Stimulated activated memory B cell treated with anti-CD40 and anti-IgM and Interleukin-4, amounts not matched to agents 10 μg/mL and 1 μg/mL and 100 μg/mL, for 72 hours (primary cell): ENCODE results near the gene DESI1.
A peak's percentile ranks its signal among the peaks of the same experiment; 100 is the strongest.
"Not testable (repeated sequence)": the region's sequence is repeated elsewhere in the genome, so short reads cannot be mapped to it uniquely, and the experiment has no call there.

Experiments used
- ATAC-seq: fragments of 150-1000 bp; cut with Tn5 transposase; 2 replicates; pipeline ENCODE4 v1.10.0; 2021
- H3K27ac Mint-ChIP-seq: one replicate; pipeline ENCODE4 v1.8.0; 2022; ENCODE audit warnings: mild to moderate bottlenecking, mixed read lengths
- H3K27me3 Mint-ChIP-seq: one replicate; pipeline ENCODE4 v1.8.0; 2022; ENCODE audit warnings: mixed read lengths
- H3K36me3 Mint-ChIP-seq: one replicate; pipeline ENCODE4 v1.8.0; 2022; ENCODE audit warnings: mixed read lengths
- H3K4me1 Mint-ChIP-seq: one replicate; pipeline ENCODE4 v1.8.0; 2022; ENCODE audit warnings: mixed read lengths
- H3K4me3 Mint-ChIP-seq: one replicate; pipeline ENCODE4 v1.8.0; 2022; ENCODE audit warnings: mild to moderate bottlenecking, moderate library complexity, mixed read lengths
- H3K9me3 Mint-ChIP-seq: one replicate; pipeline ENCODE4 v1.8.0; 2022; ENCODE audit warnings: mixed read lengths

Gene DESI1

DNA sequence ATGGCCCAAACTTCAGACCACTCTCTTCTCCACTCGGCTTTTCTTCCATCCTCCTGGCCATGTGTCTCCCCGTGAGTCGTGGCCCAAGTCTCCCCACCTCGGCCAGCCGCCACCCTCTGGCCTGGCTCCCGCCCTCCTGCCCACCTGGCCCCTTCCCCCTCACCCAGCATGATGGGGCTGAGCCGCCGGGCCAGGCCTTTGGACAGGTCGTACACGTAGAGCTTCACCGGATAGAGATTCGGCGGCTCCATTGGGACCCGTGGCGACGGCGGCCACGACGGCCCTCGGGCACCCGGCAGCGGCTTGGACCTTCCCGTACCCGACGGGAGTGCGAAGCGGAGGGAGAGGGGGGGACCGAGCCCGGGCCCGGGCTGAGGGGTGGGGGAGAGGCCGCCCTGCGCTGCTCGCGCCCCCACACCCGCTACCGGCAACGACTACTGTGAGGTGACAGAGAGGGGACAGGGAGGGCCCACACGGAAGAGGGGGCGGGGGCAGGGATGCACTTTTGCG is at the start of gene DESI1:
Gene DESI1 (minus strand): TSS at position 455 of the 510 bp plus-strand sequence. CDS start 204 bp downstream, at position 251.
- Mint-ChIP-seq H3K4me1 (peaks cover 40% of the 10 kb centered on the region), H3K4me3 (peak within 1 kb of the TSS; percentile 94), H3K36me3 (no peaks in the 10 kb centered on the region), H3K27me3 (no peaks in the 10 kb centered on the region), H3K9me3 (no peaks in the 10 kb centered on the region), H3K27ac (peak within 1 kb of the TSS; percentile 98)
- peak; percentile 71 for ATAC-seq

- no peak overlapping the region for H3K4me3 Mint-ChIP-seq
- no peaks in the 10 kb centered on the region for H3K27me3 Mint-ChIP-seq
- peaks cover 11% of the 10 kb centered on the region for H3K36me3 Mint-ChIP-seq
- no peaks in the 10 kb centered on the region for H3K9me3 Mint-ChIP-seq
- no peak for ATAC-seq
- peaks cover 17% of the 10 kb centered on the region for H3K4me1 Mint-ChIP-seq
- no peak overlapping the region for H3K27ac Mint-ChIP-seq
Measured at GRCh38 chr22:41668971-41669911, 48.4 kb upstream of the DESI1 start.

- ATAC-seq = no peak
- peak overlapping the region; percentile 46 for H3K27ac Mint-ChIP-seq
- peaks cover 12% of the 10 kb centered on the region for H3K4me1 Mint-ChIP-seq
- no peak overlapping the region for H3K4me3 Mint-ChIP-seq
- H3K9me3 Mint-ChIP-seq = no peaks in the 10 kb centered on the region
- H3K27me3 Mint-ChIP-seq = no peaks in the 10 kb centered on the region
- H3K36me3 Mint-ChIP-seq = peaks cover 34% of the 10 kb centered on the region
Measured at GRCh38 chr22:41664951-41665350, 44.1 kb upstream of the DESI1 start.

DNA sequence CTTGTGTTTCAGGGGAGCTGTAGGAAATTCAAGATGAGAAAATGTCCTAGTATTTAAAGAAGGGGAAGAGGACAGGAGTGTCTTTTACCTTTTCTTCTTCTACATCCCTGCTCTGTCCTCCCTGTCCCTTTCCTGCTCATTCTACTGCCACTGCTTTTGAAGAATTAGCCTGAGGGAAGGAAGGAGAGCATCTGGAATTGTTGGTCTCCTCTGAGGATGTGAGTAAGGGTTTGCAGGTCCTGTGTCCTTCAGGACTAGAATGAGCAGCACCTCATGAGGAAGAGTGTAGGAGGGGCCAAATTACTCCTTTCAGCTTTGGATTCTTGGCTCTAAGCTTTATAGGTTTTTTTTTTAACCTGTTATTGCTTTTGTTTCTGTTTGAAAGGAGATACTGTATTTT is 43.6 kb upstream of the DESI1 start:
- H3K4me1 Mint-ChIP-seq = peaks cover 12% of the 10 kb centered on the region
- peaks cover 36% of the 10 kb centered on the region for H3K36me3 Mint-ChIP-seq
- H3K4me3 Mint-ChIP-seq = no peak overlapping the region
- no peak for ATAC-seq
- no peaks in the 10 kb centered on the region for H3K9me3 Mint-ChIP-seq
- peak overlapping the region; percentile 44 for H3K27ac Mint-ChIP-seq
- H3K27me3 Mint-ChIP-seq = no peaks in the 10 kb centered on the region

GRCh38 chr22:41663594-41663993 is 42.8 kb upstream of the DESI1 start:
- not testable (repeated sequence) for H3K27me3 Mint-ChIP-seq, H3K4me3 Mint-ChIP-seq, H3K9me3 Mint-ChIP-seq, ATAC-seq
- H3K27ac Mint-ChIP-seq = peak overlapping the region; percentile 44
- H3K4me1 Mint-ChIP-seq = peaks cover 12% of the 10 kb centered on the region
- H3K36me3 Mint-ChIP-seq = peaks cover 41% of the 10 kb centered on the region

GRCh38 chr22:41661713-41662112 is 40.9 kb upstream of the DESI1 start:
- no peak overlapping the region for H3K27ac Mint-ChIP-seq
- H3K4me3 Mint-ChIP-seq = no peak overlapping the region
- H3K4me1 Mint-ChIP-seq = peaks cover 2% of the 10 kb centered on the region
- ATAC-seq = no peak
- H3K27me3 Mint-ChIP-seq = no peaks in the 10 kb centered on the region
- no peaks in the 10 kb centered on the region for H3K9me3 Mint-ChIP-seq
- peaks cover 52% of the 10 kb centered on the region for H3K36me3 Mint-ChIP-seq

GRCh38 chr22:41661088-41661487 is 40.2 kb upstream of the DESI1 start:
- Mint-ChIP-seq H3K36me3 (peaks cover 52% of the 10 kb centered on the region), H3K4me1 (no peaks in the 10 kb centered on the region), H3K9me3 (no peaks in the 10 kb centered on the region), H3K4me3 (no peak overlapping the region), H3K27ac (peak overlapping the region; percentile 31), H3K27me3 (no peaks in the 10 kb centered on the region)
- ATAC-seq = no peak

GRCh38 chr22:41660416-41660815 is 39.6 kb upstream of the DESI1 start:
- no peak for ATAC-seq
- Mint-ChIP-seq H3K4me1 (no peaks in the 10 kb centered on the region), H3K9me3 (no peaks in the 10 kb centered on the region), H3K36me3 (peaks cover 51% of the 10 kb centered on the region), H3K27me3 (no peaks in the 10 kb centered on the region), H3K4me3 (no peak overlapping the region), H3K27ac (peak overlapping the region; percentile 31)

DNA sequence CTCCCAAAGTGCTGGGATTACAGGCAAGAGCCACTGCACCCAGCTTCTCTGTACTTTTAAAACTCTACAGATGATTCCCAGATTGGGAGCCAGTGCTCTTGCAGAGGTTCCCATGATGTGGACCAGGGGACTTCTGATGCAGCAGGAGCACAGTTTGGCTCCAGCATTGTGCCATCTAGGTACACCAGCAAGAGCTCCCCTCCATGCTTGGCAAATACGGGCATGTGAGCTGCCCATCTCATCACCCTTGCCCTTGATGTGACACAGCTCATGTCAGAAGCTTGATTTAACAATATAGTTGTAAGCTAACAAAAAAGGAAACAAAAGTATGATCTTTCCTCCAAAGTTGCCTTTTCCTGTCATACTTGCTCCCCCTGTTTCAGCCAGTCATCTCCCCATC is 39.1 kb upstream of the DESI1 start:
- H3K27me3 Mint-ChIP-seq = no peaks in the 10 kb centered on the region
- H3K27ac Mint-ChIP-seq = no peak overlapping the region
- H3K9me3 Mint-ChIP-seq = no peaks in the 10 kb centered on the region
- no peak for ATAC-seq
- H3K36me3 Mint-ChIP-seq = peaks cover 47% of the 10 kb centered on the region
- no peak overlapping the region for H3K4me3 Mint-ChIP-seq
- H3K4me1 Mint-ChIP-seq = no peaks in the 10 kb centered on the region

DNA sequence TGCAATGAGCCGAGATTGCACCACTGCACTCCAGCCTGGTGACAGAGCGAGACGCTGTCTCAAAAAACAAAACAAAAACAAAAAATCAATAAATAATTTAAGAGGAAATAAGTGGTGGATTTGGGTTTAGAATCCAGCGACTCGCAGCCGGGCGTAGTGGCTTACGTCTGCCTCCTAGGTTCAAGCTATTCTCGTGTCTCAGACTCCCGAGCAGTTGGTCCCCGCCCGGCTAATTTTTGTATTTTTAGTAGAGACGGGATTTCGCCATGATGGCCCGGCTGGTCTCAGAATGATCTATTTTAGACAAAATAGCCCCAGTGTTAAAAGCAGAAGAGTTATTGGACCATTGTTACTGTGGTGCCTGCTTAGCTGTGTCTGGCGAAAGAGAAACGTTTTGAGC is 38.0 kb upstream of the DESI1 start:
- H3K27ac Mint-ChIP-seq = no peak overlapping the region
- peaks cover 49% of the 10 kb centered on the region for H3K36me3 Mint-ChIP-seq
- H3K4me3 Mint-ChIP-seq = no peak overlapping the region
- no peaks in the 10 kb centered on the region for H3K27me3 Mint-ChIP-seq
- no peaks in the 10 kb centered on the region for H3K4me1 Mint-ChIP-seq
- ATAC-seq = no peak
- no peaks in the 10 kb centered on the region for H3K9me3 Mint-ChIP-seq

DNA sequence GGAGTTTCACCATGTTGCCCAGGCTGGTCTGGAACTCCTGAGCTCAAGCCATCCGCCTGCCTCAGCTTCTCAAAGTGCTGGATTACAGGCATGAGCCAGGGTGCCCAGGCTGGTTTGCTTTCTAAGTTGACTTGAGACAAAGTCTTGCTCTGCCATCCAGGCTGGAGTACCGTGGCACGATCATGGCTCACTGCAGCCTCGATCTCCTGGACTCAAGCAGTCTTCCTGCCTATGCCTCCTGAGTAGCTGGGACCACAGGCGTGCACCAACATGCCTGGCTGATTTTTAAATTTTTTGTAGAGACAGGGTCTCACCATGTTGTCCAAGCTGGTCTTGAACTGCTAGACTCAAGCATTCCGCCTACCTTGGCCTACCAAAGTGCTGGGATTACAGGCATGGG is 36.9 kb upstream of the DESI1 start:
- H3K4me1 Mint-ChIP-seq = no peaks in the 10 kb centered on the region
- no peak overlapping the region for H3K27ac Mint-ChIP-seq
- H3K36me3 Mint-ChIP-seq = peaks cover 52% of the 10 kb centered on the region
- no peaks in the 10 kb centered on the region for H3K27me3 Mint-ChIP-seq
- no peak overlapping the region for H3K4me3 Mint-ChIP-seq
- ATAC-seq = no peak
- no peaks in the 10 kb centered on the region for H3K9me3 Mint-ChIP-seq

GRCh38 chr22:41656556-41656955 is 35.7 kb upstream of the DESI1 start:
- peaks cover 56% of the 10 kb centered on the region for H3K36me3 Mint-ChIP-seq
- no peak overlapping the region for H3K27ac Mint-ChIP-seq
- H3K4me1 Mint-ChIP-seq = no peaks in the 10 kb centered on the region
- ATAC-seq = no peak
- H3K4me3 Mint-ChIP-seq = no peak overlapping the region
- H3K27me3 Mint-ChIP-seq = no peaks in the 10 kb centered on the region
- no peaks in the 10 kb centered on the region for H3K9me3 Mint-ChIP-seq

DNA sequence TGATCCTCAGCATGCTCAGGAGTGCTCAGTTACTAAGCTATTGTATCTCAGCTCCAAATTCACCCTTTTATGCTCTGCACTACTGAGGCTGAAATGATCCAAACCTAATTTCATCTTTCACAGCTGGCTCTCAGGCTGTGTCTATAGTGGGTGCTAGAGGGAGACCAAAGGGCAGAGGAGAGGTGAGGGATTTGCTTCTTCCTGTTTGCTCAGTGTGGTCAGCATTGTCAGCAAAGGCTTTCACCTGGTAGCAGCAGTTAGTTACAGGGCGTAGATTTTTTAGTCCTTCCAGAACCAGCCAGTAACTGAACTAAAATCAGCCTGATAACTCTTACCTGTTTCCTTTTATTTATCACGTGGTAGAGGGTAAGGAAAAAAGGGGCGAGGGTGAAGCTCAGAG is 33.5 kb upstream of the DESI1 start:
- peaks cover 47% of the 10 kb centered on the region for H3K36me3 Mint-ChIP-seq
- no peak for ATAC-seq
- no peaks in the 10 kb centered on the region for H3K9me3 Mint-ChIP-seq
- no peak overlapping the region for H3K27ac Mint-ChIP-seq
- H3K27me3 Mint-ChIP-seq = no peaks in the 10 kb centered on the region
- H3K4me3 Mint-ChIP-seq = no peak overlapping the region
- no peaks in the 10 kb centered on the region for H3K4me1 Mint-ChIP-seq

DNA sequence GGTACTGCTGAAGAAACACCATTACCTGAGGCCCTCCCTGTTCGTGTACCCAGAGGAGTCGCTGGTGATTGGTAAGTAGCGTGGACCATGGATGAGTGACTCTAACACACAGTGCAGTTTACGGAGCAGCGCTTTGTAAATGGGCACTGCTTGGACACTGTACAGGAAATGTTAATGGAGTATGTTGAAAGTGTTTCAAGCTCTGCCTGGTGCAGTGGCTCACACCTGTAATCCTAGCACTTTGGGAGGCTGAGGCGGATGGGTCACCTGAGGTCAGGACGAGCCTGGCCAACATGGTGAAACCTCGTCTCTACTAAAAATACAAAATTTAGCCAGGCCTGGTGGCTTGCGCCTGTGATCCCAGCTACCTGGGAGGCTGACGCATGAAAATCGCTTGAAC is 30.0 kb upstream of the DESI1 start:
- no peak overlapping the region for H3K4me3 Mint-ChIP-seq
- peaks cover 43% of the 10 kb centered on the region for H3K36me3 Mint-ChIP-seq
- H3K4me1 Mint-ChIP-seq = peaks cover 5% of the 10 kb centered on the region
- no peak for ATAC-seq
- H3K9me3 Mint-ChIP-seq = no peaks in the 10 kb centered on the region
- no peaks in the 10 kb centered on the region for H3K27me3 Mint-ChIP-seq
- H3K27ac Mint-ChIP-seq = no peak overlapping the region

GRCh38 chr22:41650229-41650628 is 29.4 kb upstream of the DESI1 start:
- H3K9me3 Mint-ChIP-seq = no peaks in the 10 kb centered on the region
- H3K4me3 Mint-ChIP-seq = no peak overlapping the region
- no peak for ATAC-seq
- peaks cover 44% of the 10 kb centered on the region for H3K36me3 Mint-ChIP-seq
- peaks cover 5% of the 10 kb centered on the region for H3K4me1 Mint-ChIP-seq
- H3K27ac Mint-ChIP-seq = no peak overlapping the region
- H3K27me3 Mint-ChIP-seq = no peaks in the 10 kb centered on the region

GRCh38 chr22:41648432-41648831 is 27.6 kb upstream of the DESI1 start:
- Mint-ChIP-seq H3K36me3 (peaks cover 37% of the 10 kb centered on the region), H3K9me3 (no peaks in the 10 kb centered on the region), H3K4me3 (no peak overlapping the region), H3K4me1 (peaks cover 5% of the 10 kb centered on the region), H3K27me3 (no peaks in the 10 kb centered on the region), H3K27ac (peak overlapping the region; percentile 24)
- no peak for ATAC-seq
